NCI-H748 (cell line): ENCODE data around the gene MTERF1.
"Not testable (repeated sequence)": the region's sequence is repeated elsewhere in the genome, so short reads cannot be mapped to it uniquely, and the experiment has no call there.

Experiments
- DNase-seq: peaks from one replicate; lab custom pipeline; 2025; ENCODE audit not compliant: unreplicated experiment; lab: John Stamatoyannopoulos, UW

Gene MTERF1

GRCh38 chr7:91887336-91888213 lies 7.1 kb upstream of the MTERF1 start:
- not testable (repeated sequence) for DNase-seq

DNA sequence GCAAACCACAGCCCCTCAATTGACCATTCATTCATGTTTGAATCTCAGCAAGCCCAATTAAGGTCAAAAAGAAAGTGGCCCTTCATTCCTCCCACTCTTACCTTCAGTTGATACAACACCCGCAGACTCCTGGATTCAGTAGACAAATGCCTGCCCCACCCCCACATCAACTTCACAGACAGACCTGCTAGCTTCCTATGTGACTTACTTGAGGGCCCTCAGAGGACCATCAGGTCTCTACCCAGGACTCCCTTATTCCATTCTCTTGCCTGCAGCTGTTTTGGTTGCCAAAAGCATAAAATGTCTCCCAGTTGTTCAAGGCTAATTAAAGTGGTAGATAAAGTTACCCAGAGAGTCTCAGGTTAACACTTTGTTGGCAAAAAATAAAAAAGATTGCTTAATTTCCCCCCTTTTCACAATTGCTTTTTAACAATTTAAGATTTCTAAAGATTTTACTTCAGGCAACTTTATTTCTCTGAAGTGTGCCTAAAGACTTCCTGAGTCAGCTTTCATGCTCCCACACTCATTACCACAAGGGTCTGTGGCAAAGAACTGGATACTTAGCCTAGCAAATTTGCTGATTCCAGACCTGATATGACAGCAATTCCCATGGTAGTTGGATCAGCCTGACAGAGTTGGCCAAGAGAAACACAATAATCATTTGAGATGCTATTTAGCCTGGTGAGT lies 3.3 kb upstream of the MTERF1 start:
- DNase-seq: no peak

GRCh38 chr7:91880016-91880412 lies 488 bp downstream of the MTERF1 start:
- peak; percentile 47 for DNase-seq

GRCh38 chr7:91876391-91877133 lies 3.9 kb downstream of the MTERF1 start:
- peak; percentile 36 for DNase-seq

DNA sequence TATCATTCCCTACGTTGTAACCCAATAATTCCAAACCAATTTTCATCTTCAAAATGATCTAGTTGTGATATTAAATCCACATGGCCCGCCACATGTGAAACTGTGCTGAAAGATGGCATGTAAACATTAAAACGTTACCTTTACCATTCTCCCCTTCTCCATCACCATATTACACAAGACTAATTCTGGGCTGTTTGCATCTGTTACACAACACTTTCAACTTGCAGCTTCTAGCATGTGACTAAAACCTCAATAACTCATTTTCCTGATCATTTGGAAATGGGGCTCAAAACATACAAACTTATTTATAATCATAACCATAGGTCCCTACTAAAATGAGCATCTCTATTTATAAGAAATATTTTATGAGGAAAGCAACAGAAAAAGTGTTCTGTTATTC lies 4.7 kb downstream of the MTERF1 start:
- DNase-seq: no peak

DNA sequence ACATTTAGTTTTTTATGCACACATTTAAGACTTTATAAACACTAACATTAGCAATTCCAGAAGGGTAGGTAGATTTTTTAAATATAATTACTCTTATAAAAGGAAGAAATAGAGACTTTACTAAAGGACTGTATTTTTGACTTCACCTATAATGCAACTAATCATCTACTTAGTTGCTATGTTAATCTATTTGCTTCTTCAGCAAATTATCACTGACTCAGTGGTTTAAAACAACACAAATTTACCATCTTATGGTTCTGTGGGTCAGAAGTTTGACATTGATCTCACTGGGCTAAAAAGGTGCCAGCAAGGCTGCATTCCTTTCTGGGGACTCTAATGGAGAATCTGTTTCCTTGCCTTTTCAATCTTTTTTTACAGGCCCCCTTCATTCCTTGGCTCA lies 7.6 kb downstream of the MTERF1 start:
- no peak for DNase-seq

GRCh38 chr7:91872069-91872468 lies 8.4 kb downstream of the MTERF1 start:
- no peak for DNase-seq

- no peak for DNase-seq
Observed at GRCh38 chr7:91869661-91870060, 10.8 kb downstream of the MTERF1 start.

DNA sequence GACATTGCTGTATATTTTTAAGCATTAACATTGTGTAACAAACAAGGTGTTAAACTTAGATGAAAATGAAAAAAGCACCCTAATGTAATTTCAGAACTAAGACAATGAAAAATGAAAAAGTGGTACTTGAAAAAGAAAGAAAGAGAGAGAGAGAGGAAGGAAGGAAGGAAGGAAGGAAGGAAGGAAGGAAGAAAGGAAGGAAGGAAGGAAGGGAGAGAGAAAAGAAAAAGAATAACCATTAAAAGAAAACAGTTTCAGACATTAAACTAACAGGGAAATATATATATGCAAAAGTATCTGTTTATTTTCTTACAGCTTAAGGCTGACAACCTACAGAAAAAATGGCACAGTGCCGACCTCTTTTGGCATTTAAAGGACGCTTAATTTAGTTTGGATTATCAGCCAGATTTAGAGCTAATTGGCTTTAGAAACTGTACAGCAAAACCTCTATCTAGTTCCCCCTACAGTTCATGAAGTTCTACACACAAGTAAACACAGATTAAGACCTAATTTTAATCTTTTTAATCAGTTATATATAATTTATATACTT lies 13.8 kb downstream of the MTERF1 start:
- no peak for DNase-seq

DNA sequence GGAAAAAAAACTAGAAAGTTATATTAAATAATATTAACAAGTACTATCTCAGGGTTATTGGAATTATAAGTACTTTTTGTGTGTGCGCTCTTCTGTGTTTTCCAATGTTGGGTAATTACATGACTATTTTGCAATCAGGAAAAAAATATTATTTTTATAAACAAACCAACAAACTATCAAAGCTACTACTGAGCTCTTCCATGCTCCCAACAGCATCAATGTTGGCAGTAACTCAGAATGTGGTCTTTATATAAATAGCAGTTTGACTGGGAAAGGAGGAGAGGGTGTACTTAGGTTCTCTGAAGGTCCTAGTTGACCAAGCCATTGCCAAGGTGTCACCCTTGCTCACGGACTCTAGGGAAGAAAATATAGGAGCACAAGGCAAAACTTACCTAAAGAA lies 15.0 kb downstream of the MTERF1 start:
- DNase-seq: no peak

DNA sequence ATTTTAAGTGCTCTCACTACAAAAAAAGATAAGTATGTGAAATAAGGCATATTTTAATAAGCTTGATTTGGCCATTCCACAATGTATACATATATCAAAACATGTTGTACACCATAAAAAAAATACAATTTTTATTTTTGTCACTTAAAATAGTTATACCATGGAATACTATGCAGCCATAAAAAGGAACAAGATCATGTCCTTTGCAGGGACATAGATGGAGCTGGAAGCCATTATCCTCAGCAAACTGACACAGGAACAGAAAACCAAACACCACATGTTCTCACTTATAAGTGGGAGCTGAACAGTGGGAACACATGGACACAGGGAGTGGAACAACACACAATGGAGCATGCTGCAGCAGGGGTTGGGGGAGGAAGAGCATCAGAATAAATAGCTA lies 15.9 kb downstream of the MTERF1 start:
- DNase-seq: not testable (repeated sequence)

- no peak for DNase-seq
Observed at GRCh38 chr7:91864070-91864469, 16.4 kb downstream of the MTERF1 start.

DNA sequence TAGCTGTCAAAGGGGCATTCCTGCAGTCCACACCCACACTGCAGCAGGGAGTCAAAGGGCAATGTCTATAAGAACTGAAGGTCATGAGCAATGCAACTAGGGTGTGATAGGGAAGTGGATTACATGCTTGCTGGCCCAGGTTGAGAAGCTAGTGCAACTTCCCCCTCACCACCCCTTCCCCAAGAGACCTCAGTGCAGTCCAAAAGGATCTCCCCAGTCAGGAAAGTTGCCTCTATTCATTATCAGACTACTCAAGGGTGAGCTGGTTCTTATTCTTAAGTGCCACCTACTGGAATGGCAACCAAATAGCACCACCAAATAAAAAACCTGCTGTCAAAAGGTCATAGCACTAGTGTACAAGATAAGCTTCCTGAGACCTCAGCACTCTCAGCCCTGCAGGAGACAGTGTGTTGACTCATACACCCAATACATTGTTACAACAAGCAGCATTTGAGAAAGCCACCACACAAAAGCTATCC lies 28.2 kb downstream of the MTERF1 start:
- DNase-seq: peak; percentile 12

- DNase-seq: no peak
Observed at GRCh38 chr7:91850455-91850854, 30.0 kb downstream of the MTERF1 start.

DNA sequence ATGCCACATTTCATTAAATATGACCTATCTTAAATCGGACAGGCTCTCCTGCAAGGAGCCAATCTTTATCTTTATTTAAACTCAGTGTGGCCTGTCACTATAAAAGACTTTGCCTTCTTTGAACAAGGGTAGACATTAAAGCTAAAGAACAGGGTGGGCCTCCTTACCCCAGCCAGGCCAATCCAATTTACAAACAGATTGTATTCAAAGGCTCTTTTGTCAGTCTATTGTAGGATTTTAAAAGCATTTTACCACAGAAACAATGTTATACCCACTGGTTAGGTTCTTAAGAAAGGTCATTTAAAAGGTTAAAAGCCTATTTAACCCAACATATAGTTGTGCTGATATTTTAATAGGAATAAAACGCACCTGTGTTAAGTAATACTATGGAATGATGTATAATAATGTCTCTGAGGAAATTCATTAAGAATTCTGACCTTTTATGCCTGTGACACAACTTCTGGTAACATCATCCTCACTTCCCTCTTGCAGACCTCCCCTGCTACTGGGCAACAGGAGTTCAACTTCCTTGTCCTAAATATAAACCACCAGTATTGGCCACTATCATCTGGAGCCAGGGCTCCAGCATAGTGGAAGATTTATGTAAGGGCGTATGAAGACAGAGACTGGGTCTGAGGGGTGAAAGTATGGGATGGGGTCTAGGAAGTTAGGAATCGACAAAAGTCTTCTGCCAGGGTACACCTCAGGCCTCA lies 32.5 kb downstream of the MTERF1 start:
- no peak for DNase-seq

GRCh38 chr7:91847231-91847630 lies 33.3 kb downstream of the MTERF1 start:
- DNase-seq: no peak

GRCh38 chr7:91846436-91846835 lies 34.1 kb downstream of the MTERF1 start:
- no peak for DNase-seq

- no peak for DNase-seq
Observed at GRCh38 chr7:91843831-91844230, 36.7 kb downstream of the MTERF1 start.

GRCh38 chr7:91838439-91838838 lies 42.1 kb downstream of the MTERF1 start:
- no peak for DNase-seq

- DNase-seq: no peak
Observed at GRCh38 chr7:91837397-91838070, 43.0 kb downstream of the MTERF1 start.
